B cell (primary cell): ENCODE results near the gene CDC42BPB. TPM values are rescaled to one million over a fixed set of nuclear protein-coding genes. Genes with fewer than 3 reads are reported as not detected.

ENCODE experiments used
- ATAC-seq: fragments of 200-7000 bp; cut with Tn5 transposase; one replicate; pipeline ENCODE4 v1.10.0; 2021; ENCODE audit warnings: low read depth, mild to moderate bottlenecking, moderate number of reproducible peaks, moderate library complexity
- CTCF ChIA-PET: fragments of 350-600 bp; sonication (Branson Sonifier 250); formaldehyde crosslinking; loops from one replicate; lab custom pipeline; 2021; ENCODE audit warnings: antibody characterized with exemption, inconsistent platforms; lab: Charles Lee
- POLR2A ChIA-PET: fragments of 350-600 bp; sonication (Branson Sonifier 250); formaldehyde crosslinking; loops from one replicate; lab custom pipeline; 2021; ENCODE audit warnings: antibody characterized with exemption; lab: Charles Lee
- DNase-seq: peaks from one replicate; pipeline ENCODE4 v3.0.0; 2013
- H2AFZ ChIP-seq: 2 replicates; pipeline ENCODE4 v1.6.1; 2012; ENCODE audit warnings: mild to moderate bottlenecking, low read depth, low read length; ENCODE audit not compliant: insufficient read depth, poor library complexity, severe bottlenecking
- H3K27ac ChIP-seq, 2 donors: 1 replicate in 1 of 2; 2 replicates in 1 of 2; pipeline ENCODE4 v1.5.1; 2012 to 2013; ENCODE audit warnings: low read length in 2 of 2, mild to moderate bottlenecking in 2 of 2, moderate library complexity in 1 of 2
- H3K27me3 ChIP-seq, 4 experiments: fragments of 200-600 bp in 1 of 4; sonication (generic) in 1 of 4; replicated peaks in 1 of 4; 1 replicate in 2 of 4; 2 replicates in 2 of 4; pipeline versions ENCODE4 v1.6.1 to v1.7.0; 2013 to 2016; ENCODE audit warnings: low read length in 3 of 4, mild to moderate bottlenecking in 2 of 4, mixed read lengths in 1 of 4, moderate library complexity in 1 of 4; ENCODE audit not compliant: insufficient read depth in 4 of 4, control insufficient read depth in 3 of 4; ENCODE audit errors: control extremely low read depth in 1 of 4
- H3K36me3 ChIP-seq, 2 experiments: replicated peaks in 1 of 2; 1 replicate in 1 of 2; 2 replicates in 1 of 2; pipeline versions ENCODE4 v1.6.1 to v1.7.1; 2013; ENCODE audit warnings: low read length in 1 of 2; ENCODE audit not compliant: insufficient read depth in 2 of 2, control insufficient read depth in 1 of 2; ENCODE audit errors: control extremely low read depth in 1 of 2, extremely low read depth in 1 of 2
- H3K4me1 ChIP-seq, 2 donors: fragments of 200-600 bp in 1 of 2; sonication (generic) in 1 of 2; 1 replicate in 1 of 2; 2 replicates in 1 of 2; pipeline versions ENCODE4 v1.5.1 to v1.6.1; 2013 to 2017; ENCODE audit warnings: low read length in 2 of 2; ENCODE audit not compliant: control insufficient read depth in 2 of 2, insufficient read depth in 2 of 2
- H3K4me2 ChIP-seq: replicated peaks from 2 replicates; pipeline ENCODE3; 2012; ENCODE audit warnings: mild to moderate bottlenecking, low read depth, low read length; ENCODE audit not compliant: poor library complexity, severe bottlenecking
- H3K4me3 ChIP-seq, 5 experiments: fragments of 200-600 bp in 1 of 5; sonication (generic) in 1 of 5; 1 replicate in 3 of 5; 2 replicates in 2 of 5; pipeline versions ENCODE4 v1.5.1 to v1.7.0; 2011 to 2016; ENCODE audit warnings: low read length in 4 of 5, mild to moderate bottlenecking in 4 of 5, low read depth in 2 of 5, control low read depth in 1 of 5, moderate library complexity in 1 of 5; ENCODE audit not compliant: insufficient read depth in 1 of 5; ENCODE audit errors: control extremely low read depth in 1 of 5, extremely low read depth in 1 of 5
- H3K79me2 ChIP-seq: fragments of 200-600 bp; sonication (generic); one replicate; pipeline ENCODE4 v1.6.0; 2016; ENCODE audit warnings: low read length; ENCODE audit not compliant: control insufficient read depth, insufficient read depth
- H3K9ac ChIP-seq: fragments of 200-600 bp; sonication (generic); 2 replicates; pipeline ENCODE4 v1.6.1; 2017; ENCODE audit warnings: mild to moderate bottlenecking, low read length, moderate library complexity
- H3K9me3 ChIP-seq, 3 donors: one replicate each; pipeline versions ENCODE4 v1.6.1 to v1.7.1; 2013; ENCODE audit warnings: low read length in 2 of 3; ENCODE audit not compliant: control insufficient read depth in 2 of 3, insufficient read depth in 1 of 3; ENCODE audit errors: control extremely low read depth in 1 of 3
- H4K20me1 ChIP-seq: 2 replicates; pipeline ENCODE4 v1.6.0; 2012; ENCODE audit warnings: mild to moderate bottlenecking, low read length; ENCODE audit not compliant: insufficient read depth, control insufficient read depth, poor library complexity, severe bottlenecking
- H3K27ac Mint-ChIP-seq: one replicate; pipeline ENCODE4 v1.8.0; 2021; ENCODE audit warnings: mixed read lengths
- H3K27me3 Mint-ChIP-seq: one replicate; pipeline ENCODE4 v1.8.0; 2021; ENCODE audit warnings: mixed read lengths
- H3K4me1 Mint-ChIP-seq: one replicate; pipeline ENCODE4 v1.8.0; 2021; ENCODE audit warnings: mixed read lengths
- H3K4me3 Mint-ChIP-seq: one replicate; pipeline ENCODE4 v1.8.0; 2021; ENCODE audit warnings: mixed read lengths
- H3K9me3 Mint-ChIP-seq: one replicate; pipeline ENCODE4 v1.8.0; 2022; ENCODE audit warnings: mixed read lengths; ENCODE audit not compliant: insufficient read depth
- EZH2 ChIP-seq: IDR thresholded peaks from 2 replicates; pipeline ENCODE4 v1.6.1; 2012; ENCODE audit warnings: borderline replicate concordance, low read depth, mild to moderate bottlenecking, moderate library complexity, low read length; ENCODE audit not compliant: insufficient read depth, poor library complexity, severe bottlenecking
- WGBS: methylation state at CpG from one replicate; pipeline ENCODE4 v1.1.5; 2013; ENCODE audit warnings: missing lambda C conversion rate; ENCODE audit not compliant: insufficient coverage; 5-methylcytosine and 5-hydroxymethylcytosine counted together
- intact Hi-C: fragments of 100-400 bp; cut with micrococcal nuclease; formaldehyde crosslinking; loops from one replicate; pipeline ENCODE4 v1.10.0; 2022
- polyA plus RNA-seq: library from polyadenylated mRNA; depleted of rRNA; stranded (reverse); fragments of >200 nt; gene quantifications from 2 replicates; pipeline ENCODE4 v1.2.3, GENCODE V29; 2012
- total RNA-seq, 2 donors: library from RNA; stranded (reverse); fragments of 120-200 nt in 1 of 2; gene quantifications; 1 replicate in 1 of 2; 2 replicates in 1 of 2; pipeline versions ENCODE4 v1.2.3 to v1.2.4, GENCODE V29; 2013 to 2022
- TF ChIP-seq, protein P1 (sequence below): fragments of 200-600 bp; IDR thresholded peaks from one replicate; pipeline ENCODE4 v1.8.0; 2022; ENCODE audit warnings: antibody characterized with exemption, mild to moderate bottlenecking

Gene CDC42BPB
- total and polyA plus RNA-seq, 2 donors (not counting 1 experiment from before 2014, with no cell fraction given) = 23.9 to 52.5 TPM

DNA sequence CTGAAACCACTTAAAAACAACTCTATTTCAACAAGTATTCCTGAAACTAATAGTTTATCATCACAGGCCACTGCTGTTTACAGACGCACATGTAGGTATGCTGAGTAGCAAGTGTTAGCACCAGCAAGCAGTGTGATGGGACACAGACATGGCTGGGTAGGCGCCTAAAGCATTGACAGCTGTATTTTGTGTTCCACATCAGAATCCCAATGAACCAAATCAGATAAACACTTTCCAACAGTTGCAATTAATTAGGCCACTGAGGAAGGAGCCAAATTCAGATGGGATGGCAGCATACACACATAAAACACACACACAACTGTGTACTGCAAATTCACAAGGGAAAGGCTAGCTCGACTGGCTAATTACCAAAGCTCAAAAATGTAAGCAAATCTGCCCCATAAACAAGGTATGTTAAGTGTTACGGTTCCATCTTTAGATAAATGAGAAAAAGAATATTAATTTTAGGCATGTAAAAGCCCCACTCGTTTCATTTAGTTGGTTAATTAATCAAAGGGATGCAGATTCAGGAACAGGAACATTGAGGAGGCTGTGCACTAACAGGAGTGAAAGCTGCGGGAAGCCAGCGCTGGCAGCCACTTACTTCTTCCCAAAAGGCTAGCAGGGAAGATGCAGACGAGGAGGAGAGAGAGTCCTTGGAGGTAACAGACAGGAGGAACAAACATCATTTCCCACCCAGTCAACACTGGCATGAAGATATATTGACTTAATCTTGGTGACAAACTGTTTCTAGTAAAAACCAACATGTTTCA lies 101.5 kb downstream of the CDC42BPB start:
- 100% methylated on average over 1 of the region's 8 CpGs for WGBS
- ChIA-PET POLR2A (interaction anchor here (0.7 kb wide), 1 partner anchor 186 kb away, joined by 3 read pairs; no protein-coding TSS in a partner anchor), CTCF (no interaction called here)
- no peak for ATAC-seq
- H3K4me1 ChIP-seq = no peaks in the 10 kb centered on the region
- no peak overlapping the region for H2AFZ ChIP-seq
- no peak overlapping the region for H3K4me2 ChIP-seq
- H3K9me3 ChIP-seq = no peaks in the 10 kb centered on the region
- no peaks in the 10 kb centered on the region for H3K27me3 ChIP-seq
- H3K79me2 ChIP-seq = no peaks in the 10 kb centered on the region
- H3K27ac Mint-ChIP-seq = no peak overlapping the region
- H3K27ac ChIP-seq = no peak overlapping the region
- H3K27me3 Mint-ChIP-seq = no peaks in the 10 kb centered on the region
- no peak overlapping the region for H3K9ac ChIP-seq
- H3K36me3 ChIP-seq = peaks cover 0 to 43% of the 10 kb centered on the region in 2 experiments
- H3K4me3 ChIP-seq = no peak overlapping the region
- no peaks in the 10 kb centered on the region for H3K4me1 Mint-ChIP-seq
- TF ChIP-seq EZH2 = no peak
- TF ChIP-seq, protein P1, sequence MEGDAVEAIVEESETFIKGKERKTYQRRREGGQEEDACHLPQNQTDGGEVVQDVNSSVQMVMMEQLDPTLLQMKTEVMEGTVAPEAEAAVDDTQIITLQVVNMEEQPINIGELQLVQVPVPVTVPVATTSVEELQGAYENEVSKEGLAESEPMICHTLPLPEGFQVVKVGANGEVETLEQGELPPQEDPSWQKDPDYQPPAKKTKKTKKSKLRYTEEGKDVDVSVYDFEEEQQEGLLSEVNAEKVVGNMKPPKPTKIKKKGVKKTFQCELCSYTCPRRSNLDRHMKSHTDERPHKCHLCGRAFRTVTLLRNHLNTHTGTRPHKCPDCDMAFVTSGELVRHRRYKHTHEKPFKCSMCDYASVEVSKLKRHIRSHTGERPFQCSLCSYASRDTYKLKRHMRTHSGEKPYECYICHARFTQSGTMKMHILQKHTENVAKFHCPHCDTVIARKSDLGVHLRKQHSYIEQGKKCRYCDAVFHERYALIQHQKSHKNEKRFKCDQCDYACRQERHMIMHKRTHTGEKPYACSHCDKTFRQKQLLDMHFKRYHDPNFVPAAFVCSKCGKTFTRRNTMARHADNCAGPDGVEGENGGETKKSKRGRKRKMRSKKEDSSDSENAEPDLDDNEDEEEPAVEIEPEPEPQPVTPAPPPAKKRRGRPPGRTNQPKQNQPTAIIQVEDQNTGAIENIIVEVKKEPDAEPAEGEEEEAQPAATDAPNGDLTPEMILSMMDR = no peak
- DNase-seq = no peak
- H3K4me3 Mint-ChIP-seq = no peak overlapping the region
- H3K9me3 Mint-ChIP-seq = no peaks in the 10 kb centered on the region
- no peaks in the 10 kb centered on the region for H4K20me1 ChIP-seq
- intact Hi-C loops = no loop called here

GRCh38 chr14:102954081-102954789 lies 103.1 kb downstream of the CDC42BPB start:
- H3K9me3 ChIP-seq = no peaks in the 10 kb centered on the region
- no peaks in the 10 kb centered on the region for H3K27me3 Mint-ChIP-seq
- no peak overlapping the region for H3K4me2 ChIP-seq
- H3K4me1 Mint-ChIP-seq = peaks cover 8% of the 10 kb centered on the region
- DNase-seq (no peak), ATAC-seq (no peak)
- ChIA-PET POLR2A (no interaction called here), CTCF (no interaction called here)
- H3K79me2 ChIP-seq = no peaks in the 10 kb centered on the region
- H4K20me1 ChIP-seq = no peaks in the 10 kb centered on the region
- no peaks in the 10 kb centered on the region for H3K9me3 Mint-ChIP-seq
- H3K4me3 Mint-ChIP-seq = no peak overlapping the region
- no peak overlapping the region for H2AFZ ChIP-seq
- H3K36me3 ChIP-seq = peaks cover 0 to 43% of the 10 kb centered on the region in 2 experiments
- TF ChIP-seq, protein P1 = no peak
- TF ChIP-seq EZH2 = no peak
- no peak overlapping the region for H3K9ac ChIP-seq
- intact Hi-C loops = no loop called here
- H3K4me3 ChIP-seq = no peak overlapping the region
- peaks cover 11 to 12% of the 10 kb centered on the region in 2 donors for H3K4me1 ChIP-seq
- no peaks in the 10 kb centered on the region for H3K27me3 ChIP-seq
- no peak overlapping the region for H3K27ac Mint-ChIP-seq
- H3K27ac ChIP-seq = no peak overlapping the region
- 97% methylated on average over 12 of the region's 18 CpGs for WGBS
